Activated gamma-delta T cell treated with anti-CD3 and anti-CD28 coated beads, Interleukin-2, amount 50 U/mL, for 16 hours (primary cell): Measurements from ENCODE around the gene RIPOR2.
"Not testable (repeated sequence)": the region's sequence is repeated elsewhere in the genome, so short reads cannot be mapped to it uniquely, and the experiment has no call there.

Experiments used
- DNase-seq: peaks from one replicate; pipeline ENCODE4 v3.0.0-alpha.2; 2020; ENCODE audit warnings: low read depth

The RIPOR2 gene

DNA sequence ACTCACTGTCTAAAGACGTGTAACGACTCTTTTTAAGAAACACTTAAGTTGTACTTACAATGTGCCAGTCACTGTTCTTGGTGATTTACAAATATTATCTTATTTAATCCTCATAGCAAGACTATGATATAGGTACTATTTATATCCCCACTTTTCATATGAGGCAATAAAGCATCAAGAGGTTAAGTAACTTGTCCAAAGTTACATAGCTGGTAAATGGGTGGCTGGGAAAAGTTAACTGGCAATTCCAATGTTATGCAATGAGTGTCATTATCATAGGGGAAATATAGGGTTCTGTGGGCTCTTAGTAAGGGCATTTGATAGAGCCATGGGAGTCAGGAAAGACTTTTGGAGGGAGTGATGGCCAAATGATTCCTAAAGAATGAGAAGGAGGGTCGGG is 21.4 kb upstream of the RIPOR2 start:
- no peak for DNase-seq

DNA sequence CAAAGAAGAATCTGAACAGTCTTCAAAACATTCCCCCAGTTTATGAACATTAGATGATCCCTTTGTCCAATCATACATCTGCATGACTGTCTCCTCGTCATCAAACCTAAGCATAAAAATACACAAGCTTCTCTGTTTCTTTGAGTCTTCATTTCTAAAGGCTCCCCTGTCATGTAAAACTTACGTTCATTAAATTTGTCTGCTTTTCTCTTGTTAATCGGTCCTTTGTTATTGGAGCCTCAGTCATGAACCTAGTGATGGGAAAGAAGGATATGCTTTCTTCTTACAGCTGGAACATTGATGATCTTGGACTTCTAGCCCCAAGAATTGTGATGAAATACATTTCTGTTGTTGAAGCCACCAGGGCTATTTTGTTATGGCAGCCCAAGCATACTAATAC is 18.0 kb upstream of the RIPOR2 start:
- no peak for DNase-seq

DNA sequence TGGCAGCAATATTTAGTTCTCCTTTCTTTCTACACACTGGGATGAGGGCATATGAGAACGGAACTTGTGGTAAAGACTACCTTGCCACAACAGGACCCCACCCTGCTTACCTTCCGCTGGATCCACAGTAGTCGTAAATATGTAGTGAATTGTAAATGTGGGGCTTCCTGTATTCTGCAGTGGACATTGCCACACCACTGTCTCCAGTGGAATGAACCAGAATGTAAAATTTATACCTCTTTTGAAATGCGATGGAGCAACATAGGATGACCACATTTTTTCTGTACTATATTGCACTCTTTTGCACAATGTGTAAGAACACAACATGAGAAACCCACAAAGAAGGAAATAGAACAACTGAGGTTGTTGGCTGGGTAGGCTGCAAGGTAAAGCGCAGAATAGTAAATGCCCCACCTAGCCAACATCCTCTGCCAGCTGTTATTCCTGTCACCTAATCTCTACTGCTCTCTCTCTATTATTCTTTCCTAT is 16.1 kb upstream of the RIPOR2 start:
- DNase-seq = no peak

DNA sequence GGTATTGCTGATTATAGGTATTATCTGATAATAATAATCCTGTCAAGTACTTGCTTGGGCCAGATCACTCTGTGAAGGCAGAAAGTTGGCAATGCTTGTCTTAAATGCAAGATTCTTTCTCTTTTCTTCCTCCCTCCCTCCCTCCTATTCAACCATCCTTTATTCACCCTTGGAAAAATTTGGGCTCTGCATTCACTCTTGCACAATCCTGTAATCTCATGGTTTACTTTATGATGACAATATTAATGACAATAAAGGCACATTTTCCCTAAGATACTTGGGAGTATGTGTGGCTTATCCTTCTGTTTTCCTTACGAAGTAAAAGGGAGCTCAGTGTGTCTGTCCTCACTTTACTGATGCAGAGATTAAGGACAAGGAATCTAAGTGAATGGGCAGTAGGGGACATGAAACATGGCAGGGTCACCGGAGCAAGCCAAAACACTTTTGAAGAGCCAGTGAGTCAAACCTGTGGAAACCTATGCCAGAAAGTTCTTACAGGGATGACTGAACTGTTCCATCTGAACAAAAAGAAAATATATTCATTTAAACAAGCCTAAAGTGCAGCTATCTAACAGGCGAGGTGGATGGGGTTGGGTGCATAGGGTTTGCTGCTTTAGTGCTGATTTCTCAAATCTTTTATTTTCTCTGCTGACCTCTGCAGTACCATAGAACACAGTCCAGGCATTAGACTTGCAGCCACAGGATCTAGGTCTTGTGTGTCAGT is 14.6 kb upstream of the RIPOR2 start:
- DNase-seq = no peak

DNA sequence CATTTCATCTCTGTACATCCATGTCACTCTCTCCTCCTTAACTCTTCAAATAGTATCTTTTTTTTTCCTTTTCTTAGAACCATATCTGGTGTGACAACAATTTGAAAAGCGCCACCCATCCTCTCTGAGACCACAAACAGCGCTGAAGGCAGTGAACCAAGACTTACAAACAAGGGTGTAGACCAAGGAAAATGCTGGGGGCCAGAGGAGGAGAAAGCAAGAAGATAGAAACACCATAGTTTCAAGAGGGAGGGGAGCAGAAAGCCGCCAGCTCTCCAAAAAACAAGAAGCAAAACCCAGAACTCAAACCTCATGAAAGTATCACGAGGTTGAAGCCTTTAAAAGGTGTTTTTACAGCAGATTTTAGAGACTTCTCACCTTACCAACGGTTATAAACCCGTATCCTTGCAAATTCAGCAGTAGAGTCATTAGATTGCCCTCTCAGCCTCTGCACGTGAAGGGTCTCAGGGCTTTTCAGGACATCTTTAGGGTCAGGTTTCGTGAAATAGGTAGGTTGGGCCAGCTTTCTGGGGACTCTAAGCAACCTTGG is 13.3 kb upstream of the RIPOR2 start:
- peak; percentile 28 for DNase-seq

DNA sequence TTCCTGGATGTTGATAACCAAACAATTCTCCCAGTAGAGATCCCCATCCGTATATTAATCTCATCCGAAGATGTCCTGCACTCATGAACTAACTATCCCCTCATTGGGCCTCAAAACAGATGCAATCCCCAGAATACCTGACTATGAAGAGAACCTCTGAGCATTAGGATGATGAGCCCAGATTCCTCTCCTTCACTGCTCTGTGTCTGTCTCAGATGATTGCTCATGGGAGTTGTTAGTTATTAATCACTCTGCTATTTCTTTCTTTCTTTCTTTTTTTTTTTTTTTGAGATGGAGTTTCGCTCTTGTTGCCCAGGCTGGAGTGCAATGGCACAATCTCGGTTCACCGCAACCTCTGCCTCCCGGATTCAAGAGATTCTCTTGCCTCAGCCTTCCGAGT is 12.5 kb upstream of the RIPOR2 start:
- not testable (repeated sequence) for DNase-seq

DNA sequence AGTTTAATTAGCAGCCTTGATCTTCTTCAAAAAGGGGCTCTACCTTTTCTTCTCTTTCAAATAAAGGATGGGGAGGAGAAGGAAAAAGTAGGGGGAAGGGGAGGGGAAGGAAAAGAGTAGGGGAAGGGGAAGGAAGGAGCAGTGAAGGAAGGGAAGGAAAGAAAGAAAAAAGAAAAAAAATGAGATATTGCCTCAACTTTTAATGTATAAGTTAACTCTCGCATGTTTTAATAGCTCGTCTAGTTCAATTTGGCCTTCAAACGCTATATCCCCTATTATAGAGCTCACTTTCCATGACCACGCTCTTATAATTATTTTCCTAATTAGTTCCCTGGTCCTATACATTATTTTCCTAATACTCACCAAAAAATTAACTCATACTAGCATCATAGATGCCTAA is 11.9 kb upstream of the RIPOR2 start:
- DNase-seq = no peak

DNA sequence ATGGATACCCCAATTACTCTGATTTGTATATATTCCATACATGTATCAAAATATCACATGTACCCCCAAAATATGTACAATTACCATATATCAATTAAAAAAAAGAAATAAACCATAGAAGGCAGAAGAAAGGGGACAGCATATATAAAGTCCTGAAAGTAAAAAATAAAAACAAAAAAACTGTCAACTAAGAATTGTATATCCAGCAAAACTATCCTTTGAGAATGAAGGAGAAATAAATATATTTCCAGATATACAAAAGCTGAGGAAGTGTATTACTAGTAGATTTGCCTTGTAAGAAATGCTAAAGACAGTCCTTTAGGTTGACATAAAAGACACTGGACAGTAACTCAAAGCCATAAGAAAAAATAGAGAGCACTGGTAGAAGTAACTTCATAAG is 9.3 kb upstream of the RIPOR2 start:
- DNase-seq = no peak

DNA sequence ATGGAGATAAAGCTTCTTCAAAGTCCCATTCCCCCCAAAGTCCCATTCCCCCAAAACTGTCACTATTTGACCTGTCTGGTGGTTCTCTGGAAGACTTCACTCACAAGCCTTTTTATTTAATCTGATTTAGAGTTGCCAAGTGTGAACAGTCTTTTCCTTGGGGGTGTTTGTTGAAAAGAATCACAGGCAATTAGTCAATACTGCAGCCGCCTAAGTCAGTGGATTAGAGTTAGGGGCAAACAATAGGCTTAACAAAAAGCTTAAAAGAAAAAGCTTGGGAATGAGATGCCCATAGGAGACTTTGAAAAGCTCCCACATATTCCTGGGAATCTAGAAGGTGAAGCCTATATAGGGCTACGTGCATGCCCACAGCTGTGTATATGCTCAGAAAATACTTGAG is 8.0 kb upstream of the RIPOR2 start:
- DNase-seq = no peak

DNA sequence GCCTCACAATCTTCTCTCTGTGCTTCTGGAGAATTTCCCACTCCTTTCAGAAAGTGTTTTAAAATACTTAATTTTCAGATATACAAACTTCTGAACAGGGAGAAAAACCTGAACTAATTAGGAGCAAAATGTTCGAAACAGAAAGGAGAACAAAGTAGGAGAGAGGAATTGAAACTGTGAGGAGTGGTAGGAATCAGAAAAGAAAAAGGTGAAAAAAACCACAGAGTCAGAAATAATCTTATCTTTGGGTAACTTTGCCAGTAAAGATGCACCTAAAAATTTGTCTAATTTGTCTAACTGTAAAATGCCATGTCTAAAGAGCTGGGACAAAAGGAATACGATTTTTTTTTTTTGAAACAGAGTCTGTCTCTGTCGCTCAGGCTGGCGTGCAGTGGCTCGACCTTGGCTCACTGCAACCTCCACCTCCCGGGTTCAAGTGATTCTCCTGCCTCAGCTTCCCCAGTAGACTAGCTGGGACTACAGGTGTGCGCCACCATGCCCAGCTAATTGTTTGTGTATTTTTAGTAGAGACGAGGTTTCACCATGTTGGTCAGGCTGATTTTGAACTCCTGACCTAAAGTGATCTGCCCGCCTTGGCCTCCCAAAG is 4.7 kb upstream of the RIPOR2 start:
- no peak for DNase-seq

DNA sequence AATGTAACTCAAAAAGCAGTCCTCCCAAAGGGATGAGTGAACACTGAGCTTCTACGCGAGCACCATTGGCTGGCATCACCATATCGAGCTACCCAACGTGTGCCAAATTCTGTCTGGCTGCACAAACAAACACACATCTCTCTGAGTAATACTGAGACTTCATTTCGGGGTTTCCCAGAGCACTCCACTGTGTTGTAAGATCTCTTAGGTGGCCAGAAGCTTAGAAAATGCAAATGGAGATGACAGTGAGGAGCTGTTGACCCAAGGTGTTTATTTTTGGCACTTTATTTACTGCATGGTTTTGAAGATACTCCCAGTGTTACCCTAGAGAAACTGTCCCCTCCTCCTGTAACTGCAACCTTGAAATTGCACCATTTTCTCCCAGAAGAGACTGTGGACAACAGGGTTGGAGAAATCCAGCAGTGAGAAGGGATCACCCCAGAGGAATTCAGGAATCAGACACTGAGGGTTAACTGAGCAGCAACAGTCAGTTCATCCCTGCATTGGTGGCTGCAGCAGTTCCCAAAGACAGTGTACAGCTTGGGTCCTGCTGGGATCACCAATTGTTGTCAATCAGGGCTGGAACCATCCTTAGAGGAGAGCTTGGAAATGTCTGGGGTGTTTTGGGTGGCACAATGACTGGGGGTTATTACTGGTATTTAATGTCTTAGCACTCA is 1.0 kb upstream of the RIPOR2 start:
- DNase-seq = peak; percentile 50

DNA sequence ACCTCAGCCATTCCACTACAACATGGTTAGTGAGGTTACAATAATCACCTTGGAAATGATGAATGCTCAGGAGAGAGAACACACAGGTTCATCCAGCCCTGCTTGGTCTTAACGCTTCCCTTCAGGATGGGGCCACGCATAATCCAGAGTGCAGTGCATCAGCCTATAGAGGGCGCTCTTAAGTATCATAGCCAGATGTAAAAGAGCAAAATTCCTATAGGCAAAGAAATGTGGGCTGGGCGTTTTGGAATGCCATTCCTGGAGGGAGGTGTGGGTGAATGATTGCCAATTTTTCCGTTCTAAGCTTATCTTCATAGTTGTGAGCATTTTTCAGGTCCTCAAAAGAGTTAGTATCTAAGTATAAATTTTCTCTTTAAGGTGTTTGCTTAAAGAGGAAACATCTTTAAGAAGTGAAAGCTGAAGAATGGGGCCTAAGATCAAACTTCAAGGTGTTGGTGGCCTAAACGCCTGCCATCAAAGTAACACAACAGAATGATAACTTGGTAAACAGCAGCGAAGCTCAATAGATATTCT is 1.8 kb downstream of the RIPOR2 start:
- no peak for DNase-seq

DNA sequence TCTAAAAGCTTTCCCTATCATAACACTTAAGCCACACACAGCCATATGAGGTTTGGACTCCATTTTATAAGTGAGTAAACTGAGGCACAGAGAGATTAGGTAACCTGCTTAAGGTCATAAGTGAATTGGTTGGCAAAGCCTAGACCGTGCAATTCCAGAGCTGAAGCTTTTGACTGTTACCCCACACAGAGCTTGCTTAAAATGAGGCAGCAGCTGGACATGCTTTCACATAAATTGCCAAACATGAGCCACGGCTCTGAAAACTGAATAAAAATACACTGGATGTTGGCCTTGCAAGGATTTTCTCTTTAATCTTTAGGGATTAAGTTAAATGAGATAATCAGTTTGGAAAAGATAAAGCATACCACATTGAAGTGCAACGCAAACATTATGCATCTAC is 2.5 kb downstream of the RIPOR2 start:
- no peak for DNase-seq

DNA sequence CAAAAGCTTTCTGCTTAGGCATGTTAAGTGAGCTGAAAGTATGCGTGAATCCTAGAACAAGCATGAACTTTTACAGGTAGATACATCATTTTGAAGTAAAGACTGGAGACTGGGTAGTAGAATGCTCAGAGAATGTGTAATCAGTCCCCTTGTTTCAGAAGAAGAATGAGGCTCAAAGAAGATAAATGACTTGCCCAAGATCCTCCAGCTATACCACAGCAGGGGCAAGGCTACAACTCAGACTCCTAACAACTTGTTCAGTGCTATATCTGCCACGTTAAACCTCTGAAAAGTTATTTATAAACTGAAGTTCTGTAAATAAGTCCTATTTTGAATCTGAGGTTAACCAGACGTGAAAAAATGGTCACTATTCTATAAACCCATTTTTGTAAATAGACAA is 2.9 kb downstream of the RIPOR2 start:
- no peak for DNase-seq

DNA sequence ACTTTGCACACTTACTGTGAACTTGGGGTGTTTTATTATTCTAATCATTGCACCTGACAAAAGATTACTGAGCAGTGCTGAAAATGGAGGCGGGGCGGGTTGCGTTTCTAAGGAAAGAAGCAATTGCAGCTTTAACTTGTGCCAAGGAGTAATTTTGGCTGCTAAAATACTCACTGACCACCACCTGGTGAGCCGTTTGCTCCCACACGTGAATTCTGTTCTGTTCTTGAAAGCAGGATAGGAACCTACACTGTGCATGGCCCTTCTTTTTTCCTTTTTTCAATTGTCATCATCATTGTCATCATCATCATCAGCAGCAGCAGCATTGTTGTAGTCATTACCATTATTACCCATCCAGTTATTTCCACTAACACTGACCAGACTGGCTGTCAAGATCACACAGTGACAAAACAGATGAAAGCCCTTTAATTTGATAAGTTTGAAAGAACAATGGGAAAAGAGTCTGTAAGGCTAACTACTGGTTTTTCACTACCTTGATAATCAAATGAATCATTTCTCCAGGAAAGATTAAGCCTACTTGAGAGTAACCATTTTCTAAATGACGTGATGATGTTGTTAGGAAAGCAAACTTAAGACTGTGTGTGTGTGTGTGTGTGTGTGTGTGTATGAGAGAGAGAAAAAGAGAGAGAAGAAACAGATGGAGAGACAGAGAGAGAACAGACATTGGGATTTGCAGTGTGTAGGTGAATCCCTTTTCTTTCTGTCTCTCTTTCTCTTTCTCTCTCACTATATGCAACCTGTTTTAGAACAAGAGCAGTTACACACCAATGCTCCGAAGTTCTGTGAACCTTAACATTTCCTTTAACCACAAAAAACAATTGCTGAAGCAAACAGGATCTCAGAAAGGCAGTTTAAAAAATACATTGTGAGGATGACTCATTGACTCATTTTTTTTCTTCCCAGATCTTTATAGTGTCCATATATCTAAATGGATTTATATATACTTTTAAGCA is 3.8 kb downstream of the RIPOR2 start:
- DNase-seq = no peak

DNA sequence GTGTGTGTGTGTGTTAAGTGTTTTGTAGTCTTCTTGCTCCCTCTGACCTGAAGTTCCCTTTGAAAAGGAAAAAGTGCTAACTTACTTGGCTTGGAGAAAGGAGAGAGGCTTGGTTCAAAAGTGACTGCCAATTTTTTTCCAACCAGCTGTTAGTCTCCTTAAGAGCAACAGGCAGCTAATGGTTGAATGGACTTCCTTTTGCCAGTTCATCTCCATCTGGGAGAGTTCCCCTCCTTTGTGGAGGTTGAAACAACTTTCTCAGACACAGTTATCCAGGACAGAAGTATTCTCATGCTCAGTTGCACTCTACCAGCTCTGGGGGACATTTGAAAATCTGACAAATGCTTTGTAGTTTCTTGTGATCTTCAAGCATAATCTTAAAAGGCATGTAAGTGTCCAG is 4.5 kb downstream of the RIPOR2 start:
- no peak for DNase-seq

DNA sequence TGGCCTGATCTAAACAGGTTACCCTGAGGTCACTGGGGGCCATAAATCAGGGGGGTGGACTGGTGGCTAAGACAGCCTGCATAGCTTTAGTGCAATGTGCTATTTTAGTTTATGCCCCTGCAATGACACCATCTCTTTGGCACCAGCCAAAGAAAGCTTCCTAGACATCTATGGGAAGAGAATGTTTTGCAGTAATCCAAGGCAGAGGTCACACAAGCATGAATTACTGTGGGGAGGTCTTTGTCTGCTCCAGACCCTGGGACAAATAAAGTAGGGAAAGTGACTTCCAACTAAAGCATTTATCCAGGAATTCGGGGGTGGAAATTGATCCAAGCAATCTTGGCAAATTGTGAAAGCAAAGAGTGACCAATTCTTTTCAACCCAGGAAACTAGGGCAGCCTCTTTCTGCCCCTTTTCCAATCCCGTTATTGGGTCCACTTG is 5.3 kb downstream of the RIPOR2 start:
- no peak for DNase-seq

DNA sequence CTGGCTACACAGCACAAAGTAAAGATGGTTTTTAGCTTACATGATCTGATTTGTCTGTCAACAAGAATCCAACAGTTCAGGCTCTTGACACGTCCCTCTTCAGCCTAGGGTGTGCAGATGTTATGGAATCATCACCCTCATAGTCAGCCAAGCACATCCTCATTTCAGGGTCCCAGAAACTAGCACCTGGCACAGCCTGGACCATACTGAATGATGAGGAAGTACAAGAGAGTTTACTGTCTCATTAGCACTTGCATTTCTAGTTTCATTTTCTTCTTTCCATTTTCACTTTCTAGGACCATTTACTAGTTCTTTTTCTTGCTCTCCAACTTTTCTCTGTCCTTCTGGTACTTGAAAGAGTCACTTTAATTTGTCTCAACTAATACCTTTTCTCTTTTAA is 6.5 kb downstream of the RIPOR2 start:
- DNase-seq = no peak

DNA sequence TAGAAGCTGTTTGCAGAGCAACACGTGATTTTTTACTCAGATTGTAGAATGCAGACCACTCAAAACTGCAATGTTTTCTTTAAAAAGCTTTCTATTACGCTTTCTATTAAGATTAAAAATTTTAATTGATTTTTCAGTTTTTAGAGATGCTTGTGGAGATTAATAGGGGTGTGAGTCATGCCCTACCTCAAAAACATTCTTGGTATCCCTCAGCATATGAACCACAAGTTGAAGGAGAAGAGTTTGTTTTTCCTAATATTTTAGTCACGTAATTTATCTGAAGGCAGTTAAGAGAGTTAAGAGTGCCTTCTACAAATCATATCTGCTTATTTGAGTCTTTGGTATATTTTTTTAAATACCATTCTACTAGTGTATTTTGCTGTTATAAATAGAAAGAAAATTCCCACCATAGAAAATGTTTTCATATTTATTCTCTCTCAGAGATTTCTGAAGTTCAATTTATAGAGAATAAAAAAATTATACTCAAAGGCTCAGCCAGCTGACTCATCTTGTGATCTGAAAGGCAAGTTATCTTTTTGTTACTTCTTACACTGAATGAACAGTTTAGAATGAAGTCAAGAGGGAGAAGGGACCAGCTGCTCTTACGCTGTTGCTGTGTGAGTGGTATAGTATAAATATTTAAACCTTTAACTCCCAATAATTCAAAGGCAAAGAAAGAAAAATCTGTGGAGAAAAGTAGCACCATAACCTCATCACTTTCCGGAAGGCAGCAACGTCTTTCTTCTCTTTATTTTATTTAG is 7.6 kb downstream of the RIPOR2 start:
- DNase-seq = no peak

DNA sequence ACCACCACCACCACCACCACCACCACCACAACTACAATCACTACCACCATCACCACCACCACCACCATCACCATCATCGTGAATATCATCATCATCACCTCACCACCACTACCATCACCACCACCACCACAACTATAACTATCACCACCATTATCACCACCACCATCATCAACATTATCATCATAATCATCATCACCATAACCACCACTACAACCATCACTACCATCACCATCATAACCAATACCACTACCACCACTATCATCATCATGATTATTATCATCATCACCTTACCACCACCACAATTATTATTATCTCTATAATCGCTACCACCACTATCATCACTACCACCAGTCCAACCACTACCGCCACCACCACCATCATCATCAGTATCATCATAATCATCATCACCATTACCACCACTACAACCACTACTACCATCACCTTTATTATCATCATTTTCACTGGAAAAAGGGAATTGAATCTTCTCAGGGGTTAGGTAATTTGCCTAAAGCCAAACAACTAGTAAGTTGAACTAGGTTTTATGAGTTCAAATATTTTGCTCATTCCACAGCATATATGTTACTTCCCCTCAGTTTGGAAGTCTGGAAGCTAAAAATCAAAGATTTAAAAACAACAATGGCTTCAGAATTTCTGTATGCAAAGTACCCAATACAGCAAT is 8.3 kb downstream of the RIPOR2 start:
- no peak for DNase-seq
